Stomach (tissue), 9 donors: ENCODE measurements around the gene TNK2. TPM values are rescaled to one million over a fixed set of nuclear protein-coding genes. Genes with fewer than 3 reads are reported as not detected.

Experiments
- DNase-seq, 2 donors: peaks; one replicate each; pipeline versions ENCODE4 v3.0.0 to v3.0.0-alpha.2; 2013 to 2019
- H3K27ac ChIP-seq, 5 donors: fragments of 200-600 bp in 4 of 5; sonication (generic) in 4 of 5; one replicate each; pipeline ENCODE4 v1.5.1; 2013 to 2019; ENCODE audit warnings: mild to moderate bottlenecking in 1 of 5, moderate library complexity in 1 of 5
- H3K27me3 ChIP-seq, 3 donors: fragments of 200-600 bp; sonication (generic); one replicate each; pipeline ENCODE4 v1.5.1; 2017 to 2019; ENCODE audit warnings: mixed run types in 1 of 3
- H3K36me3 ChIP-seq, 4 donors: fragments of 200-600 bp; sonication (generic); 1 replicate in 3 of 4; 2 replicates in 1 of 4; pipeline ENCODE4 v1.5.1; 2016 to 2019
- H3K4me1 ChIP-seq, 4 donors: fragments of 200-600 bp; sonication (generic); one replicate each; pipeline ENCODE4 v1.5.1; 2016 to 2019
- H3K4me3 ChIP-seq, 4 donors: fragments of 200-600 bp; sonication (generic) in 3 of 4; one replicate each; pipeline ENCODE4 v1.5.1; 2016 to 2019; ENCODE audit warnings: mild to moderate bottlenecking in 1 of 4
- H3K9me3 ChIP-seq, 4 donors: fragments of 200-600 bp; sonication (generic); one replicate each; pipeline ENCODE4 v1.5.1; 2016 to 2019
- CTCF ChIP-seq, 7 experiments: fragments of 450-650 bp in 4 of 7; fragments of 200-600 bp in 3 of 7; sonication (generic) in 3 of 7; IDR thresholded peaks; one replicate each; pipeline ENCODE4 v1.5.1; 2016 to 2019; ENCODE audit warnings: antibody characterized with exemption in 7 of 7, control low read depth in 2 of 7, mild to moderate bottlenecking in 1 of 7
- EP300 ChIP-seq: sonication (generic); formaldehyde crosslinking; IDR thresholded peaks from one replicate; pipeline ENCODE4 v1.6.1; 2017; ENCODE audit warnings: antibody characterized with exemption
- POLR2A ChIP-seq, 4 donors: fragments of 450-650 bp; IDR thresholded peaks; one replicate each; pipeline ENCODE4 v1.6.1; 2016; ENCODE audit warnings: antibody characterized with exemption in 4 of 4, control low read depth in 2 of 4, mild to moderate bottlenecking in 1 of 4, moderate library complexity in 1 of 4
- POLR2AphosphoS5 ChIP-seq, 3 donors: sonication (generic); formaldehyde crosslinking; IDR thresholded peaks; one replicate each; pipeline ENCODE4 v1.6.1; 2016; ENCODE audit warnings: antibody characterized with exemption in 3 of 3
- WGBS, 5 donors: extraction: QIAGEN DNeasy Blood & Tissue Kit in 3 of 5; methylation state at CpG; one replicate each; pipeline versions ENCODE4 v1.1.5 to v1.1.7; 2013 to 2018; 5-methylcytosine and 5-hydroxymethylcytosine counted together
- intact Hi-C: fragments of 100-400 bp; cut with DNase I; formaldehyde crosslinking; loops from one replicate; pipeline ENCODE4 v1.15.1; 2023; ENCODE audit warnings: low total_unique reads
- polyA plus RNA-seq, 3 donors: library from polyadenylated mRNA; stranded (reverse); fragments of 200-250 nt; gene quantifications; one replicate each; pipeline ENCODE4 v1.2.3, GENCODE V29; 2013
- total RNA-seq, 5 donors: library from RNA; depleted of rRNA; stranded (reverse); fragments of >200 nt; gene quantifications; one replicate each; pipeline versions ENCODE4 v1.1.0 to v1.2.3, GENCODE V29; 2014 to 2016
- donor health status: healthy with polysubstance abuse.
- donor health status: Bipolar disorder and iron deficiency.
- donor health status: healthy.

Gene TNK2
- total and polyA plus RNA-seq, 8 donors, result 6.1 to 431 (median 38.6) TPM

- no peak overlapping the region for H3K4me3 ChIP-seq
- WGBS, 5 donors, result 82 to 91% (median 85%) methylated on average over 7 of the region's 7 CpGs
- H3K4me1 ChIP-seq, result peaks cover 0 to 18% (median 5%) of the 10 kb centered on the region in 4 donors
- no peak for TF ChIP-seq POLR2AphosphoS5 (IDR thresholded peaks at IDR 0.05)
- TF ChIP-seq POLR2A (IDR thresholded peaks at IDR 0.05), result no peak
- TF ChIP-seq EP300, result no peak
- no peak for TF ChIP-seq CTCF (IDR thresholded peaks at IDR 0.05)
- peaks cover 0 to 6% (median 2%) of the 10 kb centered on the region in 3 donors for H3K27me3 ChIP-seq
- no peak overlapping the region for H3K27ac ChIP-seq
- no peaks in the 10 kb centered on the region for H3K9me3 ChIP-seq
- DNase-seq, result no peak
- intact Hi-C loops, result no loop called here
- H3K36me3 ChIP-seq, result no peaks in the 10 kb centered on the region
These were observed 63.6 kb downstream of the TNK2 start for GRCh38 chr3:195844671-195845218.

- no peak for TF ChIP-seq CTCF (IDR thresholded peaks at IDR 0.05)
- no peak for TF ChIP-seq EP300
- no peak for TF ChIP-seq POLR2A (IDR thresholded peaks at IDR 0.05)
- no peak for TF ChIP-seq POLR2AphosphoS5 (IDR thresholded peaks at IDR 0.05)
- DNase-seq, result no peak
- intact Hi-C loops, result no loop called here
- Histone ChIP-seq H3K4me1 (peaks cover 0 to 8% (median 0%) of the 10 kb centered on the region in 4 donors), H3K27ac (no peak overlapping the region), H3K36me3 (no peaks in the 10 kb centered on the region), H3K9me3 (no peaks in the 10 kb centered on the region), H3K4me3 (no peak overlapping the region), H3K27me3 (peaks cover 0 to 30% (median 8%) of the 10 kb centered on the region in 3 donors)
- 32 to 53% (median 51%) methylated on average over 15 to 19 of the region's 19 CpGs for WGBS, 5 donors
These were observed 68.9 kb downstream of the TNK2 start for GRCh38 chr3:195839260-195840010.

- intact Hi-C loops, result no loop called here
- H3K9me3 ChIP-seq, result no peaks in the 10 kb centered on the region
- H3K27me3 ChIP-seq, result peaks cover 0 to 30% (median 8%) of the 10 kb centered on the region in 3 donors
- WGBS, 5 donors, result 58 to 88% (median 76%) methylated on average over 5 of the region's 5 CpGs
- no peak overlapping the region for H3K27ac ChIP-seq
- TF ChIP-seq CTCF (IDR thresholded peaks at IDR 0.05) (no peak), EP300 (no peak), POLR2AphosphoS5 (IDR thresholded peaks at IDR 0.05) (no peak), POLR2A (IDR thresholded peaks at IDR 0.05) (no peak)
- no peaks in the 10 kb centered on the region for H3K36me3 ChIP-seq
- H3K4me3 ChIP-seq, result no peak overlapping the region
- peaks cover 0 to 8% (median 0%) of the 10 kb centered on the region in 4 donors for H3K4me1 ChIP-seq
- DNase-seq, result no peak
These were observed 69.6 kb downstream of the TNK2 start for GRCh38 chr3:195838714-195839113.

GRCh38 chr3:195836476-195837135 is 71.7 kb downstream of the TNK2 start:
- Histone ChIP-seq H3K9me3 (no peaks in the 10 kb centered on the region), H3K27me3 (peaks cover 0 to 30% (median 8%) of the 10 kb centered on the region in 3 donors), H3K4me3 (no peak overlapping the region), H3K4me1 (peaks cover 0 to 8% (median 0%) of the 10 kb centered on the region in 4 donors), H3K27ac (no peak overlapping the region), H3K36me3 (no peaks in the 10 kb centered on the region)
- intact Hi-C loops, result no loop called here
- TF ChIP-seq CTCF (IDR thresholded peaks at IDR 0.05) (no peak), EP300 (no peak), POLR2A (IDR thresholded peaks at IDR 0.05) (no peak), POLR2AphosphoS5 (IDR thresholded peaks at IDR 0.05) (no peak)
- no peak for DNase-seq
- 71 to 81% (median 78%) methylated on average over 14 of the region's 14 CpGs for WGBS, 5 donors
